HCT116 (cell line): ENCODE measurements around the gene ASIC1. TPM values are rescaled to one million over a fixed set of nuclear protein-coding genes. Genes with fewer than 3 reads are reported as not detected.

Experiments used
- ATAC-seq: fragments of 200-7000 bp; cut with Tn5 transposase; 2 replicates; pipeline ENCODE4 v1.9.1; 2020; ENCODE audit warnings: mild to moderate bottlenecking, moderate library complexity
- BruUV-seq: library from RNA; stranded (reverse); fragments of 400-500 nt; replicated peaks from 2 replicates; lab custom pipeline; 2021; lab: Mats Ljungman, UMichigan
- CTCF ChIA-PET: fragments of 300-600 bp; sonication (Branson Sonifier 250); formaldehyde crosslinking; loops from one replicate; lab custom pipeline; 2021; ENCODE audit warnings: antibody characterized with exemption; lab: Charles Lee
- POLR2A ChIA-PET: fragments of 300-600, 350-600 bp; sonication (Branson Sonifier 250); formaldehyde crosslinking; loops from one replicate; lab custom pipeline; 2021; ENCODE audit warnings: antibody characterized with exemption; lab: Charles Lee
- RAD21 ChIA-PET, 2 experiments: fragments of 300-600 bp; sonication (Branson Sonifier 250); formaldehyde crosslinking; loops; one replicate each; lab custom pipeline; 2023; ENCODE audit warnings: low total read pairs in 2 of 2; ENCODE audit not compliant: uncharacterized antibody in 2 of 2, unreplicated experiment in 2 of 2, low non-redundant PET in 1 of 2; lab: Charles Lee
- DNase-seq: peaks from one replicate; pipeline ENCODE4 v3.0.0-alpha.2; 2010; ENCODE audit warnings: low read depth, low spot score
- H2AFZ ChIP-seq: fragments of 200-600 bp; shearing (Covaris generic), sonication (generic); 2 replicates; pipeline ENCODE4 v1.6.1; 2017; ENCODE audit warnings: low read depth, mixed run types, mixed read lengths, antibody characterized with exemption, low read length; ENCODE audit not compliant: poor library complexity, severe bottlenecking
- H3K27ac ChIP-seq: 2 replicates; pipeline ENCODE4 v1.5.1; 2012; ENCODE audit warnings: low read depth, low read length
- H3K27me3 ChIP-seq: fragments of 200-600 bp; sonication (generic); 2 replicates; pipeline ENCODE4 v1.6.1; 2016; ENCODE audit warnings: mixed run types, low read length, mixed read lengths; ENCODE audit not compliant: insufficient read depth
- H3K36me3 ChIP-seq, 2 experiments: fragments of 200-500 bp in 1 of 2; fragments of 200-600 bp in 1 of 2; sonication (Bioruptor generic) in 1 of 2; sonication (generic) in 1 of 2; 2 replicates each; pipeline versions ENCODE4 v1.5.1 to v1.6.1; 2014 to 2016; ENCODE audit warnings: low read length in 2 of 2, inconsistent platforms in 1 of 2, mixed read lengths in 1 of 2, mixed run types in 1 of 2; ENCODE audit not compliant: insufficient read depth in 2 of 2, control insufficient read depth in 1 of 2
- H3K4me1 ChIP-seq, 2 experiments: fragments of 200-600 bp in 1 of 2; sonication (generic) in 1 of 2; 2 replicates each; pipeline versions ENCODE4 v1.5.1 to v1.6.1; 2012 to 2017; ENCODE audit warnings: low read length in 2 of 2, inconsistent platforms in 1 of 2, mild to moderate bottlenecking in 1 of 2, mixed read lengths in 1 of 2, mixed run types in 1 of 2, moderate library complexity in 1 of 2; ENCODE audit not compliant: insufficient read depth in 2 of 2, control insufficient read depth in 1 of 2
- H3K4me2 ChIP-seq: fragments of 200-600 bp; sonication (generic); 2 replicates; pipeline ENCODE4 v1.6.1; 2017; ENCODE audit warnings: mixed run types, low read length, mixed read lengths
- H3K4me3 ChIP-seq, 2 experiments: fragments of 200-600 bp in 1 of 2; sonication (generic) in 1 of 2; replicated peaks in 1 of 2; 2 replicates each; pipeline ENCODE4 v1.5.1; 2011 to 2016; ENCODE audit warnings: low read length in 2 of 2, control low read depth in 1 of 2, low read depth in 1 of 2, mild to moderate bottlenecking in 1 of 2, mixed read lengths in 1 of 2, mixed run types in 1 of 2
- H3K79me2 ChIP-seq: fragments of 200-600 bp; sonication (generic); 2 replicates; pipeline ENCODE4 v1.6.1; 2017; ENCODE audit warnings: mild to moderate bottlenecking, mixed run types, low read length, moderate library complexity, mixed read lengths; ENCODE audit not compliant: insufficient read depth
- H3K9ac ChIP-seq: fragments of 200-600 bp; sonication (generic); 2 replicates; pipeline ENCODE4 v1.6.1; 2016; ENCODE audit warnings: low read length, mixed read lengths
- H3K9me2 ChIP-seq: fragments of 200-600 bp; sonication (generic), shearing (Covaris generic); 2 replicates; pipeline ENCODE4 v1.6.1; 2017; ENCODE audit warnings: mixed run types, mild to moderate bottlenecking, moderate library complexity; ENCODE audit not compliant: insufficient read depth
- H3K9me3 ChIP-seq, 2 experiments: fragments of 200-500 bp in 1 of 2; fragments of 200-600 bp in 1 of 2; sonication (Bioruptor generic) in 1 of 2; sonication (generic) in 1 of 2; 2 replicates each; pipeline ENCODE4 v1.6.1; 2014 to 2017; ENCODE audit warnings: low read length in 2 of 2, mixed read lengths in 2 of 2, inconsistent platforms in 1 of 2, low read depth in 1 of 2, mild to moderate bottlenecking in 1 of 2, mixed run types in 1 of 2, moderate library complexity in 1 of 2; ENCODE audit not compliant: control insufficient read depth in 1 of 2, insufficient read depth in 1 of 2
- H4K20me1 ChIP-seq: fragments of 200-600 bp; sonication (generic), shearing (Covaris generic); 2 replicates; pipeline ENCODE4 v1.6.1; 2017; ENCODE audit warnings: mixed run types, mild to moderate bottlenecking, moderate library complexity; ENCODE audit not compliant: insufficient read depth
- EGR1 ChIP-seq: IDR thresholded peaks from 2 replicates; pipeline ENCODE4 v1.6.1; 2012; ENCODE audit warnings: low read depth
- ELF1 ChIP-seq: IDR thresholded peaks from 2 replicates; pipeline ENCODE4 v1.6.1; 2012; ENCODE audit warnings: low read depth, borderline replicate concordance
- EZH2 ChIP-seq: fragments of 200-600 bp; sonication (generic); IDR thresholded peaks from 2 replicates; pipeline ENCODE4 v1.6.1; 2017; ENCODE audit warnings: antibody characterized with exemption, mixed run types
- EZH2phosphoT487 ChIP-seq: fragments of 200-600 bp; IDR thresholded peaks from 2 replicates; pipeline ENCODE4 v1.6.1; 2018; ENCODE audit warnings: antibody characterized with exemption, borderline replicate concordance
- FOSL1 ChIP-seq: IDR thresholded peaks from 2 replicates; pipeline ENCODE4 v1.6.1; 2012; ENCODE audit warnings: low read depth
- JUND ChIP-seq: IDR thresholded peaks from 2 replicates; pipeline ENCODE4 v1.6.1; 2012
- MAX ChIP-seq: IDR thresholded peaks from 2 replicates; pipeline ENCODE4 v1.6.1; 2012
- POLR2A ChIP-seq: IDR thresholded peaks from 2 replicates; pipeline ENCODE4 v1.7.0; 2011; ENCODE audit warnings: borderline replicate concordance; ENCODE audit not compliant: insufficient read depth, insufficient read length; ENCODE audit errors: extremely low read depth
- POLR2AphosphoS5 ChIP-seq: IDR thresholded peaks from 2 replicates; pipeline ENCODE4 v1.6.1; 2011; ENCODE audit warnings: mild to moderate bottlenecking, low read depth, low read length, moderate library complexity
- RAD21 ChIP-seq: IDR thresholded peaks from 2 replicates; pipeline ENCODE4 v1.6.1; 2012; ENCODE audit warnings: low read depth, mild to moderate bottlenecking
- SP1 ChIP-seq: IDR thresholded peaks from 2 replicates; pipeline ENCODE4 v1.6.1; 2012; ENCODE audit warnings: low read depth
- TCF7L2 ChIP-seq: IDR thresholded peaks from 2 replicates; pipeline ENCODE4 v1.7.0; 2011; ENCODE audit warnings: borderline replicate concordance, inconsistent platforms; ENCODE audit not compliant: insufficient read depth, insufficient read length; ENCODE audit errors: extremely low read depth
- YY1 ChIP-seq: IDR thresholded peaks from 2 replicates; pipeline ENCODE4 v1.6.1; 2011; ENCODE audit warnings: low read length, low read depth, moderate library complexity, mild to moderate bottlenecking; ENCODE audit not compliant: insufficient replicate concordance; ENCODE audit errors: extremely low read depth
- ZFX ChIP-seq: fragments of 450-650 bp; IDR thresholded peaks from 2 replicates; pipeline ENCODE4 v1.6.1; 2017
- ZNF274 ChIP-seq: fragments of 200-500 bp; sonication (Bioruptor generic); IDR thresholded peaks from 2 replicates; pipeline ENCODE4 v1.6.1; 2014; ENCODE audit warnings: mild to moderate bottlenecking, low read depth, low read length, inconsistent platforms
- intact Hi-C: fragments of 100-400 bp; cut with micrococcal nuclease; formaldehyde crosslinking; loops from 2 replicates; pipeline ENCODE4 v1.10.0; 2022
- total RNA-seq: library from RNA; stranded (reverse); gene quantifications from one replicate; pipeline ENCODE4 v1.2.1, GENCODE V29; 2021; ENCODE audit not compliant: unreplicated experiment
- TF ChIP-seq, protein P1 (sequence below): IDR thresholded peaks from 2 replicates; pipeline ENCODE4 v1.6.1; 2012

ASIC1 gene
- total RNA-seq, 1 experiment from 2014 or later, result 28.9 TPM

DNA sequence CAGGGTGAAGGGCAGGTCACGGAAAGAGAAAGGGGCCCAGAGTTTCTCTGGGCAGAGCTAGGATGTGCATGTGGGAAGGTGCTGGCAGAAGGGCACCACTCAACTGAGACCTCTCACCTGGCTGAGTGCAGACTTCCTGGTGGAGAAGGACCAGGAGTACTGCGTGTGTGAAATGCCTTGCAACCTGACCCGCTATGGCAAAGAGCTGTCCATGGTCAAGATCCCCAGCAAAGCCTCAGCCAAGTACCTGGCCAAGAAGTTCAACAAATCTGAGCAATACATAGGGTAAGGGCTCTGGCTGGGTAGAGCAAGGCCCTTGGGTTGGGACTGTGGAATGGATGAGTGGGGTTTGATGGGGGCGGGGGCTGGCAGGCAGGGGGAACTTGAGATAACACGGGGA, 22.4 kb downstream of the ASIC1 start:
- H3K27me3 ChIP-seq, result no peaks in the 10 kb centered on the region
- H3K79me2 ChIP-seq, result peaks cover 3% of the 10 kb centered on the region; the same call in 1 of the 2 replicates
- H3K9me3 ChIP-seq, result no peaks in the 10 kb centered on the region
- peaks cover 5 to 22% of the 10 kb centered on the region in 2 experiments for H3K4me1 ChIP-seq
- H3K9ac ChIP-seq, result no peak overlapping the region
- ATAC-seq (no peak), DNase-seq (no peak)
- H3K4me3 ChIP-seq, result no peak overlapping the region
- no TSS peak for BruUV-seq
- POLR2A ChIA-PET, result no interaction called here
- RAD21 ChIA-PET, result no interaction called here
- 0 out of 4 replicates have a peak, but pooled peaks cover 0 to 2% of the 10 kb centered on the region in 2 experiments for H3K36me3 ChIP-seq
- H4K20me1 ChIP-seq, result no peaks in the 10 kb centered on the region; the same call in 1 of the 2 replicates
- H3K27ac ChIP-seq, result no peak overlapping the region
- H2AFZ ChIP-seq, result no peak overlapping the region
- TF ChIP-seq POLR2AphosphoS5, result no peak
- TF ChIP-seq, all 23 proteins: peak for 0
- Histone ChIP-seq H3K4me2 (no peak overlapping the region), H3K9me2 (no peaks in the 10 kb centered on the region)
- CTCF ChIA-PET, result no interaction called here
- intact Hi-C loops, result loop anchor here (10.0 kb wide), 1 partner anchor 325 kb away; the partner anchor contains the start of gene LARP4

- Histone ChIP-seq H3K9ac (no peak overlapping the region), H2AFZ (no peak overlapping the region), H3K9me2 (no peaks in the 10 kb centered on the region), H3K79me2 (peaks cover 12% of the 10 kb centered on the region), H3K27me3 (no peaks in the 10 kb centered on the region), H3K36me3 (0 out of 4 replicates have a peak, but pooled peaks cover 0 to 2% of the 10 kb centered on the region in 2 experiments), H3K4me1 (peaks cover 5 to 21% of the 10 kb centered on the region in 2 experiments), H3K9me3 (no peaks in the 10 kb centered on the region), H3K4me2 (no peak overlapping the region), H3K27ac (no peak overlapping the region), H4K20me1 (no peaks in the 10 kb centered on the region), H3K4me3 (no peak overlapping the region)
- intact Hi-C loops, result loop anchor here (10.0 kb wide), 1 partner anchor 324 kb away; the partner anchor contains the start of gene LARP4
- ChIA-PET CTCF (no interaction called here), RAD21 (no interaction called here), POLR2A (no interaction called here)
- ATAC-seq, result no peak
- DNase-seq, result no peak
- TF ChIP-seq EZH2 (no peak), EZH2phosphoT487 (no peak), ZNF274 (no peak), POLR2A (no peak), EGR1 (no peak), JUND (no peak), POLR2AphosphoS5 (no peak), YY1 (no peak), MAX (no peak), ZFX (no peak), TCF7L2 (no peak), FOSL1 (no peak), SP1 (no peak), RAD21 (no peak), ELF1 (no peak)
- TF ChIP-seq, protein P1, sequence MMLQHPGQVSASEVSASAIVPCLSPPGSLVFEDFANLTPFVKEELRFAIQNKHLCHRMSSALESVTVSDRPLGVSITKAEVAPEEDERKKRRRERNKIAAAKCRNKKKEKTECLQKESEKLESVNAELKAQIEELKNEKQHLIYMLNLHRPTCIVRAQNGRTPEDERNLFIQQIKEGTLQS, result no peak
- BruUV-seq, result no TSS peak
Observed at GRCh38 chr12:50081096-50081808, 23.9 kb downstream of the ASIC1 start.
